ENCODE measurements around the gene GALNT10. TPM values are rescaled to one million over a fixed set of nuclear protein-coding genes. Genes with fewer than 3 reads are reported as not detected.
A peak's percentile ranks its signal among the peaks of the same experiment; 100 is the strongest.

GALNT10 gene
- total and polyA plus RNA-seq, 2 of the 8 experiments (the other 6 are each of a cell fraction or from before 2014, with no cell fraction given): 4.6 to 15.5 TPM

DNA sequence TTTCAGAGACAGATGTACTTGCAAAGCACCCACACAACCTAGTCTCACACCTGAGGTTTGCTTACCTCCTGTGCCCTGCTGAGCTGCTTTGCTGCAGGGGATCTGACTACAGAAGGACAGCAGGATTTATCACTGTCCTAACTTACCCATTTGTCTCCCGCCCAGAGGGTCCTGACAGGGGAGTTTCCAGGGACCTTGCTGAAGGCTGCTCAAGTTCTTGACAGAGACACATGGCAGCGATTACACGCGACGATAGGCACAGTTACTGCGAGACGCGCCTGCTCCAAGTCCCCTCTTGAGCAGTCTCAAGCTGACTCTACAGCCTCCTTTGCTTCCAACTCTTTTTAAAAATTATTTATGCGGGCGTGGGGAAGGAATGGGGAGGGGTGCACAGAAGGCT, 24.6 kb upstream of the GALNT10 start (continued):
- TF ChIP-seq, protein P1, sequence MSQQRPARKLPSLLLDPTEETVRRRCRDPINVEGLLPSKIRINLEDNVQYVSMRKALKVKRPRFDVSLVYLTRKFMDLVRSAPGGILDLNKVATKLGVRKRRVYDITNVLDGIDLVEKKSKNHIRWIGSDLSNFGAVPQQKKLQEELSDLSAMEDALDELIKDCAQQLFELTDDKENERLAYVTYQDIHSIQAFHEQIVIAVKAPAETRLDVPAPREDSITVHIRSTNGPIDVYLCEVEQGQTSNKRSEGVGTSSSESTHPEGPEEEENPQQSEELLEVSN (IDR thresholded peaks at IDR 0.05): 0 out of 2 replicates have a peak, but pooled peaks have one; percentile 29
- TF ChIP-seq JUN (IDR thresholded peaks at IDR 0.05; ENCODE audit: low read depth, low read length): no peak
